Glutamatergic neuron (in vitro differentiated cells): ENCODE results near the gene NID1. TPM values are rescaled to one million over a fixed set of nuclear protein-coding genes. Genes with fewer than 3 reads are reported as not detected.
"Not testable (repeated sequence)": the region's sequence is repeated elsewhere in the genome, so short reads cannot be mapped to it uniquely, and the experiment has no call there.

Source experiments
- DNase-seq: peaks from one replicate; pipeline ENCODE4 v3.0.0; 2022
- H3K27ac Mint-ChIP-seq: one replicate; pipeline ENCODE4 v1.8.0; 2020; ENCODE audit warnings: mild to moderate bottlenecking, mixed read lengths, inconsistent platforms; ENCODE audit not compliant: unreplicated experiment
- H3K27me3 Mint-ChIP-seq: one replicate; pipeline ENCODE4 v1.8.0; 2020; ENCODE audit warnings: mild to moderate bottlenecking, moderate library complexity, mixed read lengths, inconsistent platforms; ENCODE audit not compliant: unreplicated experiment
- H3K36me3 Mint-ChIP-seq: one replicate; pipeline ENCODE4 v1.8.0; 2020; ENCODE audit warnings: mild to moderate bottlenecking, mixed read lengths, inconsistent platforms; ENCODE audit not compliant: unreplicated experiment
- H3K4me1 Mint-ChIP-seq: one replicate; pipeline ENCODE4 v1.8.0; 2020; ENCODE audit warnings: mild to moderate bottlenecking, low read depth, mixed read lengths, inconsistent platforms; ENCODE audit not compliant: unreplicated experiment
- H3K4me3 Mint-ChIP-seq: one replicate; pipeline ENCODE4 v1.8.0; 2020; ENCODE audit warnings: mild to moderate bottlenecking, mixed read lengths, inconsistent platforms; ENCODE audit not compliant: unreplicated experiment
- H3K9me3 Mint-ChIP-seq: one replicate; pipeline ENCODE4 v1.8.0; 2020; ENCODE audit warnings: mild to moderate bottlenecking, moderate library complexity, mixed read lengths, inconsistent platforms; ENCODE audit not compliant: unreplicated experiment
- CTCF ChIP-seq: fragments of 200-600 bp; sonication (generic); IDR thresholded peaks from one replicate; pipeline ENCODE4 v1.5.0; 2021; ENCODE audit not compliant: partially characterized antibody, unreplicated experiment
- total RNA-seq: library from RNA; stranded (reverse); fragmentation: NEBNext Ultra II Directional; extraction: Animal tissue kit (Norgen Biotek cat#: 25700); gene quantifications from one replicate; pipeline ENCODE4 v1.2.1, GENCODE V29; 2021; ENCODE audit not compliant: unreplicated experiment

NID1 gene
- total RNA-seq, 1 donor from 2014 or later = 1.4 TPM

GRCh38 chr1:236079703-236080102 is 14.8 kb upstream of the NID1 start:
- no peaks in the 10 kb centered on the region for H3K9me3 Mint-ChIP-seq
- no peaks in the 10 kb centered on the region for H3K4me1 Mint-ChIP-seq
- TF ChIP-seq CTCF = no peak
- H3K4me3 Mint-ChIP-seq = no peak overlapping the region
- H3K27ac Mint-ChIP-seq = no peak overlapping the region
- no peaks in the 10 kb centered on the region for H3K36me3 Mint-ChIP-seq
- no peaks in the 10 kb centered on the region for H3K27me3 Mint-ChIP-seq
- DNase-seq = no peak

GRCh38 chr1:236078993-236079392 is 14.1 kb upstream of the NID1 start:
- H3K27me3 Mint-ChIP-seq = no peaks in the 10 kb centered on the region
- H3K27ac Mint-ChIP-seq = no peak overlapping the region
- no peak for DNase-seq
- no peak overlapping the region for H3K4me3 Mint-ChIP-seq
- no peak for TF ChIP-seq CTCF
- H3K36me3 Mint-ChIP-seq = no peaks in the 10 kb centered on the region
- H3K4me1 Mint-ChIP-seq = no peaks in the 10 kb centered on the region
- no peaks in the 10 kb centered on the region for H3K9me3 Mint-ChIP-seq

GRCh38 chr1:236078077-236078476 is 13.2 kb upstream of the NID1 start:
- H3K4me1 Mint-ChIP-seq, H3K27ac Mint-ChIP-seq, H3K36me3 Mint-ChIP-seq, H3K9me3 Mint-ChIP-seq, H3K4me3 Mint-ChIP-seq, H3K27me3 Mint-ChIP-seq, DNase-seq: not testable (repeated sequence)

- Mint-ChIP-seq H3K9me3 (no peaks in the 10 kb centered on the region), H3K36me3 (no peaks in the 10 kb centered on the region), H3K27ac (no peak overlapping the region), H3K4me1 (no peaks in the 10 kb centered on the region), H3K27me3 (no peaks in the 10 kb centered on the region), H3K4me3 (no peak overlapping the region)
- no peak for TF ChIP-seq CTCF
- DNase-seq = no peak
Measured at GRCh38 chr1:236075848-236076247, 11.0 kb upstream of the NID1 start.

GRCh38 chr1:236073307-236073897 is 8.5 kb upstream of the NID1 start:
- H3K9me3 Mint-ChIP-seq = peaks cover 2% of the 10 kb centered on the region
- H3K36me3 Mint-ChIP-seq = peaks cover 7% of the 10 kb centered on the region
- no peak for DNase-seq
- H3K27me3 Mint-ChIP-seq = no peaks in the 10 kb centered on the region
- H3K27ac Mint-ChIP-seq = no peak overlapping the region
- H3K4me3 Mint-ChIP-seq = no peak overlapping the region
- TF ChIP-seq CTCF = no peak
- H3K4me1 Mint-ChIP-seq = no peaks in the 10 kb centered on the region
